Skin epidermis (tissue), 12 donors: ENCODE measurements around the gene JMJD4.
"Not testable (repeated sequence)": the region's sequence is repeated elsewhere in the genome, so short reads cannot be mapped to it uniquely, and the experiment has no call there.

ENCODE experiments used
- H3K27ac ChIP-seq, 21 experiments: fragments of 200-600 bp; sonication (generic) in 11 of 21; one replicate each; pipeline ENCODE4 v1.5.0; 2020; ENCODE audit warnings: mild to moderate bottlenecking in 3 of 21, inconsistent platforms in 2 of 21, moderate library complexity in 2 of 21
- H3K4me3 ChIP-seq, 7 experiments: fragments of 200-600 bp; sonication (generic) in 2 of 7; one replicate each; pipeline ENCODE4 v1.5.0; 2020; ENCODE audit warnings: inconsistent platforms in 2 of 7, mild to moderate bottlenecking in 2 of 7, moderate library complexity in 1 of 7

Gene JMJD4

GRCh38 chr1:227723474-227723873 lies 11.6 kb downstream of the JMJD4 start:
- H3K27ac ChIP-seq: no peak overlapping the region

GRCh38 chr1:227718932-227719331 lies 16.2 kb downstream of the JMJD4 start:
- no peak overlapping the region for H3K27ac ChIP-seq
- no peak overlapping the region for H3K4me3 ChIP-seq

More at GRCh38 chr1:227723474-227723873, 11.6 kb downstream of the JMJD4 start:
- H3K4me3 ChIP-seq: no peak overlapping the region

- Histone ChIP-seq H3K4me3 (no peak overlapping the region), H3K27ac (no peak overlapping the region)
These were observed 22.5 kb downstream of the JMJD4 start for GRCh38 chr1:227712648-227713047.

- not testable (repeated sequence) for H3K27ac ChIP-seq
These were observed 24.6 kb downstream of the JMJD4 start for GRCh38 chr1:227710474-227710873.

GRCh38 chr1:227709451-227709850 lies 25.7 kb downstream of the JMJD4 start:
- H3K27ac ChIP-seq: no peak overlapping the region
- H3K4me3 ChIP-seq: no peak overlapping the region

More at GRCh38 chr1:227710474-227710873, 24.6 kb downstream of the JMJD4 start:
- not testable (repeated sequence) for H3K4me3 ChIP-seq

- Histone ChIP-seq H3K4me3 (no peak overlapping the region), H3K27ac (no peak overlapping the region)
These were observed 27.3 kb downstream of the JMJD4 start for GRCh38 chr1:227707846-227708245.

- H3K4me3 ChIP-seq, H3K27ac ChIP-seq: not testable (repeated sequence)
These were observed 33.5 kb downstream of the JMJD4 start for GRCh38 chr1:227701631-227702030.

GRCh38 chr1:227697321-227697864 lies 37.7 kb downstream of the JMJD4 start:
- Histone ChIP-seq H3K4me3 (no peak overlapping the region), H3K27ac (no peak overlapping the region)

- H3K27ac ChIP-seq: no peak overlapping the region
- H3K4me3 ChIP-seq: no peak overlapping the region
These were observed 49.3 kb downstream of the JMJD4 start for GRCh38 chr1:227685807-227686206.
